AG04449 (cell line): ENCODE measurements around the gene ZNF697.

Source experiments
- CTCF ChIA-PET: fragments of 350-600 bp; formaldehyde crosslinking; extraction: SDS; loops from one replicate; lab custom pipeline; 2021; ENCODE audit warnings: antibody characterized with exemption; lab: Yijun Ruan, JAX
- POLR2A ChIA-PET: fragments of 400-600, 350-600 bp; formaldehyde crosslinking; extraction: SDS; loops from one replicate; lab custom pipeline; 2020; ENCODE audit warnings: antibody characterized with exemption, inconsistent platforms; lab: Yijun Ruan, JAX
- DNase-seq: peaks from one replicate; pipeline ENCODE4 v3.0.0-alpha.2; 2010; ENCODE audit warnings: low read depth, low spot score
- H3K4me3 ChIP-seq: 2 replicates; pipeline ENCODE4 v1.5.1; 2011; ENCODE audit warnings: low read depth, mild to moderate bottlenecking, control low read depth, low read length
- CTCF ChIP-seq: IDR thresholded peaks from one replicate; pipeline ENCODE4 v1.5.1; 2011; ENCODE audit warnings: mild to moderate bottlenecking, moderate library complexity, low read length, control low read depth, inconsistent platforms; ENCODE audit not compliant: insufficient read depth; ENCODE audit errors: missing control alignments

ZNF697 gene

GRCh38 chr1:119600561-119600960 lies 47.5 kb downstream of the ZNF697 start:
- H3K4me3 ChIP-seq, result no peak overlapping the region
- no peak for DNase-seq
- ChIA-PET CTCF (interaction anchor here (0.7 to 8.5 kb wide), 4 partner anchors 10 to 76 kb away, joined by 3 to 42 read pairs (median 10); no protein-coding TSS in a partner anchor), POLR2A (no interaction called here)
- TF ChIP-seq CTCF, result no peak

- POLR2A ChIA-PET, result no interaction called here
- H3K4me3 ChIP-seq, result no peak overlapping the region
- no peak for DNase-seq
- no peak for TF ChIP-seq CTCF
- CTCF ChIA-PET, result interaction anchor here (1.2 to 1.6 kb wide), 3 partner anchors 14 to 80 kb away, joined by 3 to 5 read pairs (median 4); no protein-coding TSS in a partner anchor
These were observed 52.5 kb downstream of the ZNF697 start for GRCh38 chr1:119595606-119596005.

GRCh38 chr1:119595168-119595567 lies 52.9 kb downstream of the ZNF697 start:
- TF ChIP-seq CTCF, result no peak
- DNase-seq, result no peak
- H3K4me3 ChIP-seq, result no peak overlapping the region
- CTCF ChIA-PET, result interaction anchor here (1.5 to 1.6 kb wide), 2 partner anchors 14 to 16 kb away, joined by 3 to 4 read pairs; no protein-coding TSS in a partner anchor
- POLR2A ChIA-PET, result no interaction called here

- ChIA-PET CTCF (interaction anchor here (1.2 kb wide), 1 partner anchor 81 kb away, joined by 3 read pairs; no protein-coding TSS in a partner anchor), POLR2A (no interaction called here)
- no peak for TF ChIP-seq CTCF
- no peak overlapping the region for H3K4me3 ChIP-seq
- no peak for DNase-seq
These were observed 53.7 kb downstream of the ZNF697 start for GRCh38 chr1:119594376-119594775.

- CTCF ChIA-PET, result interaction anchor here (0.7 to 1.2 kb wide), 2 partner anchors 63 to 81 kb away, joined by 3 read pairs; no protein-coding TSS in a partner anchor
- POLR2A ChIA-PET, result no interaction called here
- DNase-seq, result no peak
- H3K4me3 ChIP-seq, result no peak overlapping the region
- TF ChIP-seq CTCF, result no peak
These were observed 54.3 kb downstream of the ZNF697 start for GRCh38 chr1:119593805-119594204.

- DNase-seq, result no peak
- ChIA-PET CTCF (no interaction called here), POLR2A (no interaction called here)
- no peak overlapping the region for H3K4me3 ChIP-seq
- no peak for TF ChIP-seq CTCF
These were observed 57.7 kb downstream of the ZNF697 start for GRCh38 chr1:119590393-119590792.
